B cell (primary cell): ENCODE measurements around the gene GSG1L. TPM values are rescaled to one million over a fixed set of nuclear protein-coding genes. Genes with fewer than 3 reads are reported as not detected.

Experiments used
- ATAC-seq: fragments of 200-7000 bp; cut with Tn5 transposase; one replicate; pipeline ENCODE4 v1.10.0; 2021; ENCODE audit warnings: low read depth, mild to moderate bottlenecking, moderate number of reproducible peaks, moderate library complexity
- CTCF ChIA-PET: fragments of 350-600 bp; sonication (Branson Sonifier 250); formaldehyde crosslinking; loops from one replicate; lab custom pipeline; 2021; ENCODE audit warnings: antibody characterized with exemption, inconsistent platforms; lab: Charles Lee
- POLR2A ChIA-PET: fragments of 350-600 bp; sonication (Branson Sonifier 250); formaldehyde crosslinking; loops from one replicate; lab custom pipeline; 2021; ENCODE audit warnings: antibody characterized with exemption; lab: Charles Lee
- DNase-seq: peaks from one replicate; pipeline ENCODE4 v3.0.0; 2013
- H2AFZ ChIP-seq: 2 replicates; pipeline ENCODE4 v1.6.1; 2012; ENCODE audit warnings: mild to moderate bottlenecking, low read depth, low read length; ENCODE audit not compliant: insufficient read depth, poor library complexity, severe bottlenecking
- H3K27ac ChIP-seq, 2 donors: 1 replicate in 1 of 2; 2 replicates in 1 of 2; pipeline ENCODE4 v1.5.1; 2012 to 2013; ENCODE audit warnings: low read length in 2 of 2, mild to moderate bottlenecking in 2 of 2, moderate library complexity in 1 of 2
- H3K27me3 ChIP-seq, 4 experiments: fragments of 200-600 bp in 1 of 4; sonication (generic) in 1 of 4; replicated peaks in 1 of 4; 1 replicate in 2 of 4; 2 replicates in 2 of 4; pipeline versions ENCODE4 v1.6.1 to v1.7.0; 2013 to 2016; ENCODE audit warnings: low read length in 3 of 4, mild to moderate bottlenecking in 2 of 4, mixed read lengths in 1 of 4, moderate library complexity in 1 of 4; ENCODE audit not compliant: insufficient read depth in 4 of 4, control insufficient read depth in 3 of 4; ENCODE audit errors: control extremely low read depth in 1 of 4
- H3K36me3 ChIP-seq, 2 experiments: replicated peaks in 1 of 2; 1 replicate in 1 of 2; 2 replicates in 1 of 2; pipeline versions ENCODE4 v1.6.1 to v1.7.1; 2013; ENCODE audit warnings: low read length in 1 of 2; ENCODE audit not compliant: insufficient read depth in 2 of 2, control insufficient read depth in 1 of 2; ENCODE audit errors: control extremely low read depth in 1 of 2, extremely low read depth in 1 of 2
- H3K4me1 ChIP-seq, 2 donors: fragments of 200-600 bp in 1 of 2; sonication (generic) in 1 of 2; 1 replicate in 1 of 2; 2 replicates in 1 of 2; pipeline versions ENCODE4 v1.5.1 to v1.6.1; 2013 to 2017; ENCODE audit warnings: low read length in 2 of 2; ENCODE audit not compliant: control insufficient read depth in 2 of 2, insufficient read depth in 2 of 2
- H3K4me2 ChIP-seq: replicated peaks from 2 replicates; pipeline ENCODE3; 2012; ENCODE audit warnings: mild to moderate bottlenecking, low read depth, low read length; ENCODE audit not compliant: poor library complexity, severe bottlenecking
- H3K4me3 ChIP-seq, 5 experiments: fragments of 200-600 bp in 1 of 5; sonication (generic) in 1 of 5; 1 replicate in 3 of 5; 2 replicates in 2 of 5; pipeline versions ENCODE4 v1.5.1 to v1.7.0; 2011 to 2016; ENCODE audit warnings: low read length in 4 of 5, mild to moderate bottlenecking in 4 of 5, low read depth in 2 of 5, control low read depth in 1 of 5, moderate library complexity in 1 of 5; ENCODE audit not compliant: insufficient read depth in 1 of 5; ENCODE audit errors: control extremely low read depth in 1 of 5, extremely low read depth in 1 of 5
- H3K79me2 ChIP-seq: fragments of 200-600 bp; sonication (generic); one replicate; pipeline ENCODE4 v1.6.0; 2016; ENCODE audit warnings: low read length; ENCODE audit not compliant: control insufficient read depth, insufficient read depth
- H3K9ac ChIP-seq: fragments of 200-600 bp; sonication (generic); 2 replicates; pipeline ENCODE4 v1.6.1; 2017; ENCODE audit warnings: mild to moderate bottlenecking, low read length, moderate library complexity
- H3K9me3 ChIP-seq, 3 donors: one replicate each; pipeline versions ENCODE4 v1.6.1 to v1.7.1; 2013; ENCODE audit warnings: low read length in 2 of 3; ENCODE audit not compliant: control insufficient read depth in 2 of 3, insufficient read depth in 1 of 3; ENCODE audit errors: control extremely low read depth in 1 of 3
- H4K20me1 ChIP-seq: 2 replicates; pipeline ENCODE4 v1.6.0; 2012; ENCODE audit warnings: mild to moderate bottlenecking, low read length; ENCODE audit not compliant: insufficient read depth, control insufficient read depth, poor library complexity, severe bottlenecking
- H3K27ac Mint-ChIP-seq: one replicate; pipeline ENCODE4 v1.8.0; 2021; ENCODE audit warnings: mixed read lengths
- H3K27me3 Mint-ChIP-seq: one replicate; pipeline ENCODE4 v1.8.0; 2021; ENCODE audit warnings: mixed read lengths
- H3K4me1 Mint-ChIP-seq: one replicate; pipeline ENCODE4 v1.8.0; 2021; ENCODE audit warnings: mixed read lengths
- H3K4me3 Mint-ChIP-seq: one replicate; pipeline ENCODE4 v1.8.0; 2021; ENCODE audit warnings: mixed read lengths
- H3K9me3 Mint-ChIP-seq: one replicate; pipeline ENCODE4 v1.8.0; 2022; ENCODE audit warnings: mixed read lengths; ENCODE audit not compliant: insufficient read depth
- CTCF ChIP-seq: fragments of 200-600 bp; IDR thresholded peaks from one replicate; pipeline ENCODE4 v1.8.0; 2022; ENCODE audit warnings: antibody characterized with exemption, mild to moderate bottlenecking
- EZH2 ChIP-seq: IDR thresholded peaks from 2 replicates; pipeline ENCODE4 v1.6.1; 2012; ENCODE audit warnings: borderline replicate concordance, low read depth, mild to moderate bottlenecking, moderate library complexity, low read length; ENCODE audit not compliant: insufficient read depth, poor library complexity, severe bottlenecking
- WGBS: methylation state at CpG from one replicate; pipeline ENCODE4 v1.1.5; 2013; ENCODE audit warnings: missing lambda C conversion rate; ENCODE audit not compliant: insufficient coverage; 5-methylcytosine and 5-hydroxymethylcytosine counted together
- intact Hi-C: fragments of 100-400 bp; cut with micrococcal nuclease; formaldehyde crosslinking; loops from one replicate; pipeline ENCODE4 v1.10.0; 2022
- polyA plus RNA-seq: library from polyadenylated mRNA; depleted of rRNA; stranded (reverse); fragments of >200 nt; gene quantifications from 2 replicates; pipeline ENCODE4 v1.2.3, GENCODE V29; 2012
- total RNA-seq, 2 donors: library from RNA; stranded (reverse); fragments of 120-200 nt in 1 of 2; gene quantifications; 1 replicate in 1 of 2; 2 replicates in 1 of 2; pipeline versions ENCODE4 v1.2.3 to v1.2.4, GENCODE V29; 2013 to 2022

GSG1L gene
- total and polyA plus RNA-seq, 2 donors (not counting 1 experiment from before 2014, with no cell fraction given): 0.01 TPM; not detected in 1

GRCh38 chr16:27791404-27791719, 272.2 kb downstream of the GSG1L start:
- intact Hi-C loops: no loop called here
- Histone ChIP-seq H3K4me2 (no peak overlapping the region), H3K79me2 (no peaks in the 10 kb centered on the region), H3K9me3 (peaks cover 0 to 6% (median 0%) of the 10 kb centered on the region in 3 donors), H3K36me3 (no peaks in the 10 kb centered on the region), H4K20me1 (no peaks in the 10 kb centered on the region), H2AFZ (no peak overlapping the region), H3K27me3 (peaks cover 0 to 2% (median under 1%) of the 10 kb centered on the region in 4 experiments), H3K4me3 (no peak overlapping the region), H3K4me1 (no peaks in the 10 kb centered on the region), H3K9ac (no peak overlapping the region), H3K27ac (no peak overlapping the region)
- TF ChIP-seq EZH2: no peak
- TF ChIP-seq CTCF: no peak
- no peak for ATAC-seq
- no peaks in the 10 kb centered on the region for H3K9me3 Mint-ChIP-seq
- ChIA-PET POLR2A (no interaction called here), CTCF (no interaction called here)
- no peak overlapping the region for H3K4me3 Mint-ChIP-seq
- no peaks in the 10 kb centered on the region for H3K27me3 Mint-ChIP-seq
- WGBS: 88% methylated on average over 6 of the region's 6 CpGs
- no peak for DNase-seq
- H3K27ac Mint-ChIP-seq: no peak overlapping the region
- no peaks in the 10 kb centered on the region for H3K4me1 Mint-ChIP-seq

DNA sequence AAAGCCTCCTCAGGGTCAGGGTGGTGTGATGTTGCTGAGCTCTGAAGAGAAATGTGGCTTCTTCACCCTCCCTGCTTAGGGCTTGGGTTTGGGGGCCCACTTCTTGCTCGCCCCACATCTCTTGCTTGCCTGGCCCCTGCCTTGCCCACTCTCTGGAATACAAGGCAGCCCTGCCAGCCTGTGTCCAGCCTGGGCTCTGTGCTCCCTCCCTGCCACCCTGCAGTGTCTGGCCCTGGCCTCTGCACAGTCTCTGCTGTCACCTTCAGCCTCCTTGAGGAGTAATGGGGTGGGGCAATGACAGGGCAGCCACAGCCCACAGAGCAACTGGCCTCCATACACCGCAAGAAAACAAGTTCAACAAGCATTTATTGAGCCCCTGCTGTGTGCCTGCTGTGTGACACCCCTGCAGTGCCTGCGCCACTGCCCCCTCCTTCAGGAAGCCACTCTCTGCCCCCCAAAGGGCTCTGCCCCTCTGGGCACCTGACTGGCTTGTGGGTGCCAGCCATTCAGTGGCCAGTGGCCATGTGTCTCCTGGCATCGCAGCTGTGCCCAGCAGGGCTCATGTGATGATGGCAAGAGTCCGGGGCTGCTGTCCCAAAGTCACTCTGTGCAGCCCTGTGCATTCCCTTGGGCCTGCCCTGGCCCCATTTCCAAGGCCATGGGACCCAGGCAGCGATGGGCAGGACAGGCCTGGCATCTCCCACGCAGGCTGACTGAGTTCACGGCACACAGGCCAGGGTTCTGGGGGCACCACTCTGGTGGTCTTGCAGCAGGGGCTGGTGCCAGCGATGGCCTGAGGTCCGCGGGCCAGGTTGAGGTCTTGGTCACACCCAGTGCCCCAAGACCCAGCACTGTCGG, 272.7 kb downstream of the GSG1L start:
- ChIA-PET CTCF (no interaction called here), POLR2A (no interaction called here)
- WGBS: 92% methylated on average over 12 of the region's 12 CpGs
- Mint-ChIP-seq H3K27me3 (no peaks in the 10 kb centered on the region), H3K4me1 (no peaks in the 10 kb centered on the region), H3K9me3 (no peaks in the 10 kb centered on the region), H3K27ac (no peak overlapping the region), H3K4me3 (no peak overlapping the region)
- DNase-seq (no peak), ATAC-seq (no peak)
- Histone ChIP-seq H3K4me3 (no peak overlapping the region), H3K9me3 (peaks cover 0 to 6% (median 0%) of the 10 kb centered on the region in 3 donors), H3K79me2 (no peaks in the 10 kb centered on the region), H4K20me1 (no peaks in the 10 kb centered on the region), H3K4me1 (no peaks in the 10 kb centered on the region), H3K4me2 (no peak overlapping the region), H3K27me3 (no peaks in the 10 kb centered on the region), H3K36me3 (no peaks in the 10 kb centered on the region), H3K9ac (no peak overlapping the region), H3K27ac (no peak overlapping the region), H2AFZ (no peak overlapping the region)
- intact Hi-C loops: no loop called here
- TF ChIP-seq EZH2: no peak
- TF ChIP-seq CTCF: no peak
